Activated CD4-positive, alpha-beta T cell treated with anti-CD3 and anti-CD28 coated beads for 4 hours (primary cell): ENCODE measurements around the gene TMEM132A.

Experiments used
- DNase-seq, 2 donors: peaks; one replicate each; pipeline ENCODE4 v3.0.0-alpha.2; 2020

Gene TMEM132A

GRCh38 chr11:60968223-60968622, 44.0 kb downstream of the TMEM132A start:
- DNase-seq: no peak

DNA sequence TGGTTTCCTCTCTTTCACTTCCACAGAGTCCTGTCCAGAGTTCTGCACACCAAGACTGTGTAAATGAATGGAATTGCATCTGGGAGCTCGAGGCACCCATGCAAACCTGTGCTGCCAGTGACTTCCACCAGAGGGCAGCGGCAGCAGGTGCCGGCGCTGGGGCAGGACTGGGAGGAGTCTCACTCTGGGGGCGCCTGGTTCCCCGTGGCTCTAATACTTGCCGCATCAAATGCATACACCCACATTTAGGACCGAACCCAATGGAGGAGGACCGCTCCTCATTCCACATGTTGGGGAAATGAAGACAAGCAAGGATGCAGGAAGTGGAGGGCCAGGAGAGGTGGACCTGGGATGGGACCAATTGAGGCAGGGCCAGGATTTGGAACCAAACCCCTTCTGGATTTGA, 46.1 kb downstream of the TMEM132A start:
- peak; percentile 81 to 85 for DNase-seq

DNA sequence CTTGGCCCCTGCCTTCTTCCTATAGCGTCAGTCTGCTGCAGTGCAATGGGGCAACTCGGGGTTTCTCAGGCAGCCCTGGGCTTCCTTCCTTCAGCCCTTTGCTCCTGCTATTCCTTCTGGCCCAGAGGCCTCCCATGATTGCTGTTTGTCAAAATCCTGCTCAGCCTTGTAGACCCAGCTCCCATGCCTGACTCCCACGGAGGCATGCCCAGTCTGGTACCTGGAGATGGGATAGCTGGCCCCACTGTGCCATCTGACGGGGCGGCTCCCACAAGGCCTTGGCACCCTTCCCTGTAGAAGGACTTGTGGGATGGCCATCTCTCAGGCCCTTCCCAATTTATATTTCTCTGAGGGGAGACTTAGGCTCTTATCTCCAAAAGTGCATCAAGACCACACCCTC, 46.6 kb downstream of the TMEM132A start:
- DNase-seq: no peak

DNA sequence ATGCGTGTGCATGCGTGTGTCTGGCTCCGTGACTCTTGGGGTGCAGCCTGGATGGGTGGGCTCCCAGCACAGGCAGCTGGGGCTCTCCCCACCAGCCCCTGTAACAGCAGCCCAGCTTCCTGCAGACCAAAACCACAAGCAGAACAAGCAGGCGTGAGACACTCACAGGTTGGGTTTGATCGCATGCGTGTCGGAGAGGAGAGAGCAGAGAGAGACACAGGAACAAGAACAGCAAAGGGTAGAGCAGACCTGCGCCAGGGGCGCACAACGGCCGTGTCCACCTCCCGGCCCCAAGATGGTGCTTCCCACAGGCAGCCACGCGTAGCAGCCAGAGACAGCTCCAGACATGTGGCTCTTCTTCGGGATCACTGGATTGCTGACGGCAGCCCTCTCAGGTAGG, 47.3 kb downstream of the TMEM132A start, which contains the start of gene CD6:
Gene CD6, plus strand, starts transcription at position 161 of the 400 bp plus-strand sequence. Its CDS starts 186 bp downstream, at position 347.
- peak; percentile 66 to 68 for DNase-seq

DNA sequence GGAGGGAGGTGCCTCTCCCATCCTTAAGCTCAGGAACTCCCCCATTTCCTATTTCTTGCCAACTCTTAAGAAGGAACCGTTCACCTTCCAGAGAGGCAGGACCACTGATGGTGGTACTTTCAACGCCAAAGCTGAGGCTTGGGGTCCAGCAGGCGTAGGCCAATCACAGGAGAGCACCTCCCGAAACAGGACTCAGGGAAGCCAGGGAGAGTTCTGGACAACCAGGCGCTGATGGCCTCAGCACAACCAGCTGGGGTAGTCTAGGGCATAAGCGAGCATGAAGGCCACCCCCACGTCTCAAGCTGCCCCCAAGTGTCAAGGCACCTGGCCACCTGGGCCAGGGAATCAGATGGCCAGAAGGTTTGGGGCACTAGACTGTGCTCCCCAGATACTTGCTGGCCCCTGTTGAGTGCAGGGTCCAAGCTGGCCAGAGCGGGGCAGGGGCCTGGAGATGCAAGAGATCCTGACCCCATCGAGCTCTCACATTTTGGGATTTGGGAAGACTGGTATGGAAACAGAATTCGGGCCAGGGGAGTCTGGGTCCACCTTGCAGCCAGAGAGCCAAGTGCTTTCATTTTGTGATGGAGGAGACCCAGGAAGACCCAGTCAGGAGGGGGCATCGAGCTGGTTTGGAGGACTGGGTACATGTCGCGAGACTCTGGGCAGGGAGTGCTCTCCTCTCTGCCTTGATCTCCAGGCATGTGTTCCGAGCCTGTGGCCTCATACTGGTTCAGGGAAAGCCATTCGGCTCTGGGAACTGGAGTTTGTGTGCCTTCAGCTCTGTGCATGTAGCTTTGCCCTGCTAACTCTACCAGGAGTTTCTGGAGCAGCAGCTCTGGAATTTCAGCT, 48.1 kb downstream of the TMEM132A start:
- DNase-seq: peak in 1 of 2 donors; percentile 24

DNA sequence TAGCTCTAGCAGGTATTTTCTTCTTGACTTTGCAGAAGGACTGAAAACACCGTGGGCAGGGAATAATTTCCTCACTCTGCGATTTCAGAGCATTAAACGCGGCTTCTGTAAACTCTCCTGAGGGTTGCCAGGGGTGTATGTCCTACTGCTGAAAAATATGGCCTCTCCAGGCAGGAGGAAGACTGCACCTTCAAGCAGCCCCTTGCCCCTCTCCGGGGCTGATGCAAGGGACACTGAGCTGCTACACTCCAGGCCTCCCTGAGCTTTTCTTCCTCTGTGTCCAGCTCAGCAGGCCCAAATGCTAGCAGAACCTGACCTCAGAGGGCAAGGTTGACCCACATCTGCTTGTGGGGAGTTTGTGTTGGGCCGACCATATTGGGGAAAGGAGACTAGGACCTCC, 49.4 kb downstream of the TMEM132A start:
- DNase-seq: peak in 1 of 2 donors; percentile 13

- DNase-seq: peak in 1 of 2 donors; percentile 20
Observed at GRCh38 chr11:60974316-60974715, 50.1 kb downstream of the TMEM132A start.

- DNase-seq: peak; percentile 9 to 37
Observed at GRCh38 chr11:60974726-60975125, 50.5 kb downstream of the TMEM132A start.

DNA sequence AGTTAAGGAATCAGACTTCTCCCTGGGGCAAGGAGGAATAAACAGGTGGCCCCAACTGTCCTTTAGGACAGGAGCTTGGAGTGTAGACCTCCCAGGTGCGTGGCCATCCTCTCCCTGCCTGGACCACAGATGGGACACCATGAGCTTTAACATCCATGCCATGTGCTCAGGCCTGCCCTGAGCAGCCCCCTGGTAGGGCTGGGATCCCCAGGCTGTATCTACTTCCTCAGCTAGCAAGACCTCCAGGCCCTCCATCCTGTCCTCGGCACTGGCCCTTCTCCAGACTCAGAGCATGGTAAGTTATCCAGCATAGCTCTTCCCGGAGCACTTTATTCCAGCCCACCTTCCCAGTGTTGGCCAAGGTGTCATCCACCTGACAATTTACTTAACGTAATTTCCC, 53.0 kb downstream of the TMEM132A start:
- no peak for DNase-seq

DNA sequence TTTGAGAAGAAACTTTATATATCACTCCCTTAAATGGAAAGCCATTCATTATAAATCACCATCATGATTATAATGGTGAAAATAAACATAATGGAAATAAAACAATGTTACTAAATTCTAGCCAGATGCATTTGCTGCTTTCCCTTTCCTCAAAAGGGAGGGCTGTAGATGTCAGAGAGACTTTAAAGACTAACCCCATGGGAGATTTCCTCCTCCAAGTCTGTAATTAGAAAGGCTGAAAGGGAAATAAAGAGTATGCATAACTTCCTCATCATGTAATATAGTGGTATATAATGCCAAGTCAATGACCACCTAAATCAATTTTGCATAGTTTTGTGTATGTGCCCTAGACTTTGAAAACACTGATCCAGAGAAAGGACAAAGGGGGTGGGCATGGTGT, 53.6 kb downstream of the TMEM132A start:
- DNase-seq: no peak

GRCh38 chr11:60978546-60979380, 54.5 kb downstream of the TMEM132A start:
- DNase-seq: peak; percentile 55 to 57

GRCh38 chr11:60981515-60981914, 57.3 kb downstream of the TMEM132A start:
- DNase-seq: no peak

DNA sequence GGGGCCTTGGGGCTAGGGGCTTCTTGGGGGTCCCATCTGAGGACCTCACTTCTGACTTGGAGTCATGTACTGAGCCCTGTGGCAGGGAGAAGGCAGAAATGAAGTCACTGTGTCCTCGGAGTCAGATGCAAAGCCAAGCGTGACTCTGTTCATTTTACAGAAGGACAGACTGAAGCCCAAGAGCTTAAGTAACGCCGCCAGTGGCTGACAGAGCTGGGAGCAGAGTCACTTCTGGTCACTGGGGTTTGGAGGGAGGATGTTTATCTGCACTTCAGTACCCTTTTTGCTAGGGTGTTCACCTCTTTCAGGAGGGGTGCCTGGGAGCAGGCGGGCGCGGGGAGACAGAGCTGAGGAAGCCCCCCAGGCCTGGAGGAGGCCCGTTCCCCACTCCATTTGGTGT, 57.9 kb downstream of the TMEM132A start:
- DNase-seq: no peak

GRCh38 chr11:60984149-60984548, 59.9 kb downstream of the TMEM132A start:
- no peak for DNase-seq

DNA sequence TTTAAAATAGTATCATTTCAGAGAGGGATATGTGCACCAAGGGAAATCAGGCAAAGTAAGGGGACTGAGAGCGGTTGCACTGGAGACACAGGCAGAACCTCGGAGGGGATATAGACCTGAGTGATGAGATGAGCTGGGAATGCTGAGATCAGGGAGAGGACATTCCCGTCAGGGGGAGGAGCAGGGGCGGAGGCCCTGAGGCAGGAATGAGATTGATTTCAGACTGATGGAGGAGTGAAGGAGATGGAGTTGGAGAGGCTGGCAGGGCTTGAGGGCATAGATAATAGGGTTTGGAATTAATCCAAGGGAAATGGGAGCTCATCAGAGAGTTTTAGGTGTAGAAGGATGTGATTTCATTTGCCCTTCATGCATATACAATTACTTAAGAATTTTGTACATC, 60.4 kb downstream of the TMEM132A start:
- DNase-seq: no peak

DNA sequence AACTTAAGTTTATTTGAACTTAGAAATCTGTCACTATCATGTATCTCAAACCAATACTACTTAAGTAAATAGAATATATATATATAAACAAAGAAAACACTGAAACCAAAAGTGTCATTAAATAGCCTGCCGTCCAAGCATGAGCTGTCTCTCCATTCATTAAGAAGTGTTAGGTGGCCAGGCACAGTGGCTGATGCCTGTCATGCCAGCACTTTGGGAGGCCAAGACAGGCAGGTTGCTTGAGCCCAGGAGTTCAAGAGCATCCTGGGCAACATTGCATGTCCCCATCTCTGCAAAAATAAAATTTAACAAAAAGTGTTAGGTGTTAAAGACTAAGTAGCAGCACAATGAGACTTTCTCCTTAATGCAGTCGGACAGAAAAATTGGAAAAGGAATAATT, 61.2 kb downstream of the TMEM132A start:
- no peak for DNase-seq

DNA sequence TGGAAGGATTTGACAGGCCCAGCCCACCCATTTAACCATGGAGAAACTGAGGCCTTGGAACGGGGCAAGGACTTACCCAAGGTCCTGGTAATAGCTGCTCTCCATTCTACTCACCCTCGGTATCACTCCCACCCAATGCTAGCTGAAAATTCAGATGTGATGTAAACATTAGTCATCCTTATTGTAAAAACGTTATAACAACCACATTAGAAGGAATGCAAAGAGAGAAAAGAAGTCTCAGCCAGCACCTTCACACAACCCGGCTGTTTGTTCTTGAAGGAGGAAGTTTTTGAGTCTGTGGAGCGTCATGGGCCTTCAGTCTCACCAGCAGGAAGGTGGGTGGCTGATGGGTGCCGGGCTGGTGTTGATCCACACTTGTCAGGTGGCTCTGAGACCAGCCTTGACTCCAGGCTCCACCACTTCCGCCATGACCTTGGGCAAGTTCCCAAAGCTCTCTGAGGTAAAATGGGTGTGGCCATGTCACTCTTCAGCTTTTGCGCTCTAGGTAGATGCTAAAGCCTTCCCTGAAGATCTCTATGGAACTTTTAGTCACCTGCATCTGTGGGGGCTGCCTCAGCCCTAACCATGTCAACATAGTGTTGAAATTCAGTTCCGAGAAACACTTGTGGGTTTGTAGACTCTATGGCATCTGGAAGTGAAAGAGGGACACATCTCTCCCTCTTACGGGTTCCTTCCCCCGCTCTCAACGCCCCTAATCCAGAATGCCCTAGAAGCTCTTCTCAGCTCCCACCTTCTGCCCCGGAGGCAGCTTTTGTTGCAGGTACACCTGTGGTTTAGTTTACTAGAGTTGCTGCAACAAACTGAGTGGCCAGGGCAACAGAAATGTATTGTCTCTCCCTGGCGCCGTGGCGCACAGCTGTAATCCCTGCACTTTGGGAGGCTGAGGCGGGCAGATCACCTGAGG, 62.0 kb downstream of the TMEM132A start:
- DNase-seq: peak; percentile 90 to 95
